Stimulated activated CD8-positive, alpha-beta memory T cell treated with anti-CD3 and anti-CD28 coated beads, Interleukin-2, amount 100 ng/mL, for 48 hours (primary cell): ENCODE results near the gene IQUB.
"Not testable (repeated sequence)": the region's sequence is repeated elsewhere in the genome, so short reads cannot be mapped to it uniquely, and the experiment has no call there.

Source experiments
- DNase-seq, 2 donors: peaks; one replicate each; pipeline ENCODE4 v3.0.0-alpha.2; 2020; ENCODE audit warnings: low read depth in 2 of 2

Gene IQUB

DNA sequence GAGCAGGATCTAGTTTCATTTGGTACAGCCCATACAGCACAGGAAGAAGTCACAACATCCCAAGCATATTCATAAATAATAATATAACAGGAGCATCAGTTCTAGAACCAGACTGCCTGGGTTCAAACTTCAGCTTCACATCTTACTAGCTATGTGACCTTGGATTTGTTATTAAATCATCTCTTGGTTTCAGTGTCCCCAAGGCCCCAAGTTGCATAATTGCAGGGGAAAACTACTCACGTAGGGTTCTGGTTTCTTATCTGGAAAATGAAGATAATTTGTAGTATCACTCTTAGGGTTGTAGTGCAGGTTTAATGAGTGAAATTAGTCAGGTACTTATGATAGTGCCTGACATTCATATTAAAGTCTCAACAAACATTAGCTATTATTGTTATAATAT, 5.5 kb upstream of the IQUB start:
- DNase-seq: no peak

- DNase-seq: no peak
These were observed 4.5 kb upstream of the IQUB start for GRCh38 chr7:123538897-123539296.

DNA sequence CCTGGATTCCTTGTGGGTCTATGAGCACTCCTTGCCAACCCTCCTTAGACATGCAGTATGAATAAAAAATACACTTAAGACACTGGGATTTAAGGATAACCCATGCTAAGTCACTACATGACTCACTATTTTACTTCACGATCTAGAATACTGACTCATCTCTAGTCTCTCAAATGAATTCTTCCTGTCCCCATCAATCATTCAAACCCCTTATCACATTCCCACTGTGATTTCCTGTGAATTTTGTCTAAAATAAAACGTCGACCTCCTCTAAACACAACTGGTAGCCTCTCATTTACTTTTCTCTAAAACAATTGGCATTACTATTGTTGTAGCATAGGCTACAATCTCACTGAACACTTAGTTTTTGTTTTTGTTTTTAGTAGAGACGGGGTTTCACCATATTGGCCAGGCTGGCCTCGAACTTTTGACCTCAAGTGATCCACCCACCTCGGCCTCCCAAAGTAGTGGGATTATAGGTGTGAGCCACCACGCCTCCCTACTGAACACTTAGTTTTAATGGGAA, 3.9 kb upstream of the IQUB start:
- DNase-seq: no peak

GRCh38 chr7:123537026-123537642, 2.7 kb upstream of the IQUB start:
- DNase-seq: no peak

DNA sequence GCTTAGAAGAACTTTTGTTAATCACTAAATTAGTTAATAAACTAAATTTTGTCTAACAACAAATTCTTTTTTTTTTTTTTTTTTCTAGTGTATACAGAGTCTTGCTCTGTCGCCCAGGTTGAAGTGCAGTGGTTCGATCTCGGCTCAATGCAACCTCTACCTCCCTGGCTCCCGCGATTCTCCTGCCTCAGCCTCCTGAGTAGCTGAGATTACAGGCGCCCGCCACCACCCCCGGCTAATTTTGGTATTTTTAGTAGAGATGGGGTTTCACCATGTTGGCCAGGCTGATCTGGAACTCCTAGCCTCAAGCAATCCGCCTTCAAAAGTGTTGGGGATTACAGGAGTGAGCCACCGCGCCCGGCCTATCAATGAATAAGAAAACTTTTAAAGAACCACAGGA, 1.1 kb upstream of the IQUB start:
- no peak for DNase-seq

GRCh38 chr7:123533929-123534382, 439 bp downstream of the IQUB start:
- no peak for DNase-seq

- DNase-seq: no peak
These were observed 860 bp downstream of the IQUB start for GRCh38 chr7:123533553-123533917.

DNA sequence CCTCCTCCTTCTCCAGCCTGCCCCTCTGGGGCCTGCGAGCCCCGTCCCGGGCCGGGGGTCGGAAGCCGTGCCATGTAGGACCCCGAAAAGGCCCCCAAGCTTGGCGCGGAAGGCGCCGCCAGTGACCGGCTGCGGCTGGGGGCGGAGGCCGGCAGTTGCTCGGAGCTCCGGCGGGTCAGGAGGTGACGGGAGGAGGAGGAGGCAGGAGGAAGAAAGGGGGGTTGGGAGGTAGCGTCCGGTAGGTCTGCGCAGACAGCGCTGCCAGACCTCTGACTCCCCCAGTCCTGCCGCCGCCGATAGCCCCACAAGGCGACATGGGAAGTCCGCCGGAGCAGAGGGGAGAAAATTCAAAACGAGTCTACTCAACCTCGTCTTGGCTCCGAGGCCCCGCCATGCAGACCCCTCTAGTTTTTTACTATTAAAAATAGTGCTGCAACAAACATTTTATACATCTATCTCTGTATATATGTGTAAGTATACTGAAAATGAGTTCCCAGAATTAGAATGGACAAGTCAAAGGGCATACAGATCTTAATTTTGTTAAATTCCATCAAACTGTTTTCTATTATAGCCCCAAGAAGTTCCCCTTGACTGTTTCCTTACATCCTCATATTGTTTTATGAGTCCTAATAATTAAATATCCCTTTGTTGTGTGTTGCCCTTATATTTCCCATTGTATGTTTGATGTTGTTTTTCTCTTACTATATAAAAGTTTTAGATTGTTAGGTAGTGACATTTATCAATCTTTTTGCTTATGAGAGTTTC, 1.4 kb downstream of the IQUB start:
- not testable (repeated sequence) for DNase-seq

- DNase-seq: not testable (repeated sequence)
These were observed 2.1 kb downstream of the IQUB start for GRCh38 chr7:123532343-123532742.

DNA sequence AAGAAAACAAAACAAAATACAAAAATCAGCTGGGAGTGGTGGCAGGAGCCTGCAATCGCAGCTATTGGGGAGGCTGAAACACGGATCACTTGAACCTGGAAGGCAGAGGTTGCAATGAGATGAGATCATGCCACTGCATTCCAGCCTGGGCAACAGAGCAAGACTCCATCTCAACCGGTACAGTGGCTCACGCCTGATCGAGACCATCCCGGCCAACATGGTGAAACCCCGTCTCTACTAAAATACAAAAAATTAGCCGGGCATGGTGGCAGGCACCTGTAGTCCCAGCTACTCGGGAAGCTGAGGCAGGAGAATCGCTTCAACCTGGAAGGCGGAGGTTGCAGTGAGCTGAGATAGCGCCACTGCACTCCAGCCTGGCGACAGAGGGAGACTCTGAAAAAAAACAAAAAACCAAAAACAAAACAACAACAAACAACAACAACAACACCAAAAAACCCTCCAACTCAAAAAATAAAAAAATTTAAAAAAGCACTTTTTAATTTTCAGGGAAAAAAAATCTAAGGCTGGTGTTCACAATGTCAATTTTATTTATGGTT, 4.3 kb downstream of the IQUB start:
- DNase-seq: not testable (repeated sequence)

GRCh38 chr7:123528265-123528664, 6.1 kb downstream of the IQUB start:
- no peak for DNase-seq

DNA sequence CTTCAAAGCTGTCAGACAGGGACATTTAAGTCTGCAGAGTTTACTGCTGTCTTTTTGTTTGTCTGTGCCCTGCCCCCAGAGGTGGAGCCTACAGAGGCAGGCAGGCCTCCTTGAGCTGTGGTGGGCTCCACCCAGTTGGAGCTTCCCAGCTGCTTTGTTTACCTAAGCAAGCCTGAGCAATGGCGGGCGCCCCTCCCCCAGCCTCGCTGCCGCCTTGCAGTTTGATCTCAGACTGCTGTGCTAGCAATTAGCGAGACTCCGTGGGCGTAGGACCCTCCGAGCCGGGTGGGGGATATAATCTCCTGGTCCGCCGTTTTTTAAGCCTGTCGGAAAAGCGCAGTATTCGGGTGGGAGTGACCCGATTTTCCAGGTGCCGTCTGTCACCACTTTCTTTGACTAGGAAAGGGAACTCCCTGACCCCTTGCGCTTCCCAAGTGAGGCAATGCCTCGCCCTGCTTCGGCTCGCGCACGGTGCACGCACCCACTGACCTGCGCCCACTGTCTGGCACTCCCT, 6.6 kb downstream of the IQUB start:
- DNase-seq: not testable (repeated sequence)

DNA sequence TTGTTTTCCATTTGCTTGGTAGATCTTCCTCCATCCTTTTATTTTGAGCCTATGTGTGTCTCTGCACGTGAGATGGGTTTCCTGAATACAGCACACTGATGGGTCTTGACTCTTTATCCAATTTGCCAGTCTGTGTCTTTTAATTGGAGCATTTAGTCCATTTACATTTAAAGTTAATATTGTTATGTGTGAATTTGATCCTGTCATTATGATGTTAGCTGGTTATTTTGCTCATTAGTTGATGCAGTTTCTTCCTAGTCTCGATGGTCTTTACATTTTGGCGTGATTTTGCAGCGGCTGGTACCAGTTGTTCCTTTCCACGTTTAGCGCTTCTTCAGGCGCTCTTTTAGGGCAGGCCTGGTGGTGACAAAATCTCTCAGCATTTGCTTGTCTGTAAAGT, 7.9 kb downstream of the IQUB start:
- not testable (repeated sequence) for DNase-seq

DNA sequence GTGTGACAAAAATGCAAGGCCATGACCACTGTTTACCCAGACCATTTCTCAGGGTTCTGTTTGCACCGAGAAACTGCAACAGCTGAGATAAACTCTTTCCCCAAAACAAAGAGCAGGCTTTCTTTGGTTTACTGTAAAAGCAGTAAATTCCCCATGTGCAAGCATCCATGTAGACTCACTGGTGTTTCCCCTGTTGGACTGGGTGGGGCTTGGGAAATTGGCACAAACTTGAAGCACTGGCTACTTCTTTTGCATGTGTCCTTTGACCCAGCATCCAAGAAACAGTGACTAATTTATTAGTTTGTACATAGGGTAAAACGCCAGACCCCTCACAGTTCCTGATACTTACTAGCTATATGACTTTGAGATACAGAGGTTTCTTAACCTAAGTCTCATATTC, 12.3 kb downstream of the IQUB start:
- no peak for DNase-seq

- no peak for DNase-seq
These were observed 29.2 kb downstream of the IQUB start for GRCh38 chr7:123505221-123505620.

DNA sequence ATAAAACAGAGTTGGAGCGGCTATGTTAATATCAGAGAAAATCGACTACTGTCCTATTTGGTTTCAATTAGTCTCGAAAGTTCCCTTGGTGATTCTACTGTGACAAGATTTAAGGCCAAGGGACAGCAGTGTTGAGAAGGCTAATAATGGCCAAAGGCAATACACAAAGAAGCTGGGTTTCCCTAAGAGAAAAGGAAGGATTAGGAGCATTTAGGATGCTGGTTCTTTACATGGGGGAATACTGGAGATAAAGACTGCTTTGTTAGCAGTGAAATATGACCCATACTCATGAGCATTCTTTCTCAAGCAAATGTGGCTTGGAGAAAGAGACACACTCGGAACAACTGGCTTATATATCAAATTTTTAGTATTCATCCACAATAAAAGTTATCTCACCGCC, 32.2 kb downstream of the IQUB start:
- no peak for DNase-seq

DNA sequence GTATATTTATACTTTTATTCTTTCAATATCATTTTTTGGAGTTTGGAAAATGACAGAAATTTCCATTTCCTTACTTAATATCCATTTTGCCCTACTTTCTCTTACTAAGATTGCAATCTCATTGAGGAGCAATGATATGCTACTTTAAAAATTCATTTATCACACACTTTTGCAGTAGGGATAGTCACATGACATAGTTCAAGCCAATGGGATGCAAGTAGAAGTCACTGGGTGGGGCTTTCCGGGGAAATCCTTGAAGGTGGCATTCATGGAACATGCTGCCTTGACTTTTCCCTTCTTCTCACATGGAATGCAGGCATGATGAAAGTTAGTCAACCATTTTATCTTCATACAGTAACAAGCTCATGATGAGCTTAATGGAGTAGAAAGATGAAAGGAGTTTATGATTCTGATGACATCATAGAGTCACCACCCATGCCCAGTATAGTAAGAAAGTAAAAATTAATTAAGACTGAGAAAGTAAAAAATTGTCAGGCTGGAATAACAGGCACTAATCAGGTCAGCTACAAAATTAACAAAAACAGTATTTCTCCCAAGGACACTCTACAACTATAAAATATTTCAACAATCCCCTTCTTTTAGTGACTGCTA, 33.4 kb downstream of the IQUB start:
- DNase-seq: no peak

DNA sequence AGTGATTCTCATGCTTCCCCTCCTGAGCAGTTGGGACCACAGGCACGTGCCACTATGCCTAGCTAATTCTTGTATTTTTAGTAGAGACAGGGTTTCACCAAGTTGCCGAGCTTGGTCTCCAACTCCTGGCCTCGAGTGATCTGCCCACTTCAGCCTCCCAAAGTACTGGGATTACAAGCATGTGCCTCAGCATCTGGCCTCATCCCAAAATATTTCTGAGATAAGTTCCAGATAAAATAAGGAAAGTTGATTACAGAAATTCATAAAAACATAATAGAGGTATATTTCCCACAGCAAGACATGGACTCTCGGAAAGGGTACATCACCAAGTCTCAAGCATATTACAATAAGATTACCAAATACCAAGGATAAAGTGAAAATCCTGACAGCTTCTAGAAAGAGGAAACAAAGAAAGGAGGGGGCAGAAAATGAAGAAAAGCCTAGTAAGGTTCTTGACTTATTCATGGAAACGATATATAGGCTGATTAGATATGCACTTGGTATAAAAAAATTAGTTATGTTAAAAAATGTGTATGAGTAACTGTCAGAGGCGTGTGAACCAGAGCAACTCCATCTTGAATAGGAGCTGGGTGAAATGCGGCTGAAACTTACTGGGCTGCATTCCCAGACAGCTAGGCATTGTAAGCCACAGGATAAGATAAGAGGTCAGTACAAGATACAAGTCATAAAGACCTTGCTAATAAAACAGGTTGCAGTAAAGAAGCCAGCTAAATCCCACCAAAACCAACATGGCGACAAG, 35.0 kb downstream of the IQUB start:
- no peak for DNase-seq

DNA sequence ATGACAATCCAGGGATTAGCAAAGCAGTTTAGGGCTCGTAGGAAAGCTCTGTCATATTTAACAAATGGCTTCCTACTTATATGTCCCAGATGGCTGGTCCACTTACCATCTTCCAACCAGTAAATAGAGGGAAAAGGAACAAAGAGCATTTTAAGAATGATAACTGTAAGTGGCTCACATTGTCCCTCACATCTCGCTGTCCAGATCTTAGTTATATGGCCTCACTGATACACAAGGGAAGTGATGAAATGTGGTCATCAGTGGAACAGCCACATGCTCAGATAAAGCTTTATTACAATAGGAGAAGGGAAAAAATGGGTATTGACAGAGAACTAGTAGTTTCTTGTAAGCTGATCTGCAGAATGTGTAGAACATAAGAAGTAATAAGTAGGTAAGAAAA, 35.8 kb downstream of the IQUB start:
- no peak for DNase-seq

- no peak for DNase-seq
These were observed 36.4 kb downstream of the IQUB start for GRCh38 chr7:123498031-123498430.

DNA sequence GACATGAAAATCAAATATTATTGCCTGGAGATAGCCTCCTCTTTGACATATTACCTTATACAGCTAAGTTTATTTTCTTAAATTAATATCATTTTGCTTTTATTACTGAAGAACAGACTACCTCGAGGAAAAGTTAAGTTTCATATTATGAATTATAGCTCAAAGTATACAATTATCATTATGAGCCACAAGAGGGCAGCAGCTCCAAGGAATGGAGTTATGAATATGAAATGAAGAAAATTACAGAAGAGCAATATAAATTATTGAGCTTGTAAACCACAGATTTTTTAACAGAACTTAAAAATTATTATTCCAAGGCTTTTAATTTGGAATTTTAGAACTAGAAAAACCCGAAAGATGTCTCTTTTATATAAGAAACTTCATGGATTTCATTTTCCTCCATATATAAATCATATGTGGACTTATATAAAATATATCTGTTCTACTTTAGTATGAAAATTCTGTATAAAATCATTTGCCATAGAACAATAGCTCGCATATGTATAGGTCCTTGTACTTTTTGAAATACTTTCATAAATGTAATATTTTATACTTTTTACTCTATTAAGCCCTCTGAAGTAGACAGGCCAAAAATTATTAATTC, 40.1 kb downstream of the IQUB start:
- no peak for DNase-seq
